HepG2 (cell line): ENCODE results near the gene UVSSA. TPM values are rescaled to one million over a fixed set of nuclear protein-coding genes. Genes with fewer than 3 reads are reported as not detected.

Experiments used
- BHLHE40 ChIP-seq: IDR thresholded peaks from 2 replicates; pipeline ENCODE4 v1.6.1; 2011; ENCODE audit warnings: low read length, improper control_type of control experiment
- EED ChIP-seq: sonication (generic); formaldehyde crosslinking; IDR thresholded peaks from 2 replicates; pipeline ENCODE4 v1.5.0; 2020; ENCODE audit warnings: mild to moderate bottlenecking, missing genetic modification reagents
- HCFC1 ChIP-seq: fragments of 150-350 bp; IDR thresholded peaks from 2 replicates; pipeline ENCODE4 v1.6.1; 2014; ENCODE audit warnings: low read depth, low read length
- HDAC1 ChIP-seq: sonication (generic); formaldehyde crosslinking; IDR thresholded peaks from 2 replicates; pipeline ENCODE4 v1.5.1; 2020; ENCODE audit warnings: mild to moderate bottlenecking, missing genetic modification reagents
- HNF4G ChIP-seq, 2 experiments: sonication (generic) in 1 of 2; formaldehyde crosslinking in 1 of 2; IDR thresholded peaks; 2 replicates each; pipeline versions ENCODE4 v1.4.0 to v1.6.1; 2011 to 2020; ENCODE audit warnings: borderline replicate concordance in 2 of 2, low read depth in 2 of 2, mild to moderate bottlenecking in 2 of 2, low read length in 1 of 2, missing genetic modification reagents in 1 of 2, moderate library complexity in 1 of 2
- HNRNPH1 ChIP-seq: fragments of 200-400 bp; formaldehyde crosslinking; optimal IDR thresholded peaks from 2 replicates; pipeline ENCODE3; 2017; ENCODE audit warnings: mild to moderate bottlenecking, low read depth, low read length
- HOXA5 ChIP-seq: sonication (generic); formaldehyde crosslinking; IDR thresholded peaks from 2 replicates; pipeline ENCODE4 v1.4.0; 2020; ENCODE audit warnings: missing genetic modification reagents
- NFIC ChIP-seq: IDR thresholded peaks from 2 replicates; pipeline ENCODE4 v1.6.1; 2012; ENCODE audit warnings: mild to moderate bottlenecking, low read length, inconsistent platforms
- NKX3-1 ChIP-seq: sonication (generic); formaldehyde crosslinking; IDR thresholded peaks from 2 replicates; pipeline ENCODE4 v1.5.0; 2020; ENCODE audit warnings: missing genetic modification reagents
- NRL ChIP-seq: sonication (generic); formaldehyde crosslinking; IDR thresholded peaks from 2 replicates; pipeline ENCODE4 v1.5.0; 2020; ENCODE audit warnings: missing genetic modification reagents, mild to moderate bottlenecking, moderate library complexity, borderline replicate concordance
- RARA ChIP-seq: IDR thresholded peaks from 2 replicates; pipeline ENCODE4 v1.6.1; 2016; ENCODE audit warnings: missing genetic modification reagents, missing compliant biosample characterization
- ZNF17 ChIP-seq: sonication (generic); formaldehyde crosslinking; IDR thresholded peaks from 2 replicates; pipeline ENCODE4 v1.5.0; 2020; ENCODE audit warnings: mild to moderate bottlenecking, missing genetic modification reagents
- ZNF7 ChIP-seq: IDR thresholded peaks from 2 replicates; pipeline ENCODE4 v1.6.1; 2016; ENCODE audit warnings: missing biosample characterization, missing genetic modification reagents
- polyA plus RNA-seq, 8 experiments: library from polyadenylated mRNA; depleted of rRNA in 3 of 8; stranded (reverse) in 7 of 8; unstranded in 1 of 8; fragments of >200 nt; fragmentation: Illumina TruSeq in 4 of 8; extraction: Trizol in 4 of 8; gene quantifications; 2 replicates each; pipeline versions ENCODE4 v1.2.1 to v1.2.3, GENCODE V29; 2011 to 2016; ENCODE audit warnings: low read depth in 4 of 8, missing spikeins in 1 of 8, mixed read lengths in 1 of 8; ENCODE audit not compliant: insufficient read depth in 1 of 8
- total RNA-seq, 5 experiments: library from RNA; depleted of rRNA; stranded (reverse); fragments of >200 nt; fragmentation: Illumina TruSeq; extraction: Trizol; gene quantifications; 2 replicates each; pipeline ENCODE4 v1.2.3, GENCODE V29; 2016; ENCODE audit warnings: low read depth in 1 of 5
- TF ChIP-seq, protein P1 (sequence below), 2 experiments: sonication (generic) in 1 of 2; formaldehyde crosslinking in 1 of 2; IDR thresholded peaks; 2 replicates each; pipeline versions ENCODE4 v1.4.0 to v1.6.1; 2018 to 2020; ENCODE audit warnings: missing genetic modification reagents in 2 of 2, borderline replicate concordance in 1 of 2, low read depth in 1 of 2, mild to moderate bottlenecking in 1 of 2, missing biosample characterization in 1 of 2
- TF ChIP-seq, protein P2 (sequence below): sonication (generic); formaldehyde crosslinking; IDR thresholded peaks from 2 replicates; pipeline ENCODE4 v1.8.0; 2022; ENCODE audit warnings: mild to moderate bottlenecking, missing genetic modification reagents
- TF ChIP-seq, protein P3 (sequence below), 2 experiments: sonication (generic) in 1 of 2; formaldehyde crosslinking in 1 of 2; IDR thresholded peaks; 2 replicates each; pipeline versions ENCODE4 v1.4.0 to v1.6.1; 2016 to 2020; ENCODE audit warnings: borderline replicate concordance in 1 of 2, low read depth in 1 of 2, mild to moderate bottlenecking in 1 of 2, missing genetic modification reagents in 1 of 2
- TF ChIP-seq, protein P4 (sequence below): sonication (generic); formaldehyde crosslinking; IDR thresholded peaks from 2 replicates; pipeline ENCODE4 v1.5.0; 2020; ENCODE audit warnings: missing genetic modification reagents
- TF ChIP-seq, protein P5 (sequence below): sonication (generic); formaldehyde crosslinking; IDR thresholded peaks from 2 replicates; pipeline ENCODE4 v1.5.0; 2020; ENCODE audit warnings: mild to moderate bottlenecking, missing genetic modification reagents, moderate library complexity

Gene UVSSA
- total and polyA plus RNA-seq, 2 of the 13 experiments (the other 11 are each of a cell fraction or from before 2014, with no cell fraction given): 4.6 to 8.4 TPM

DNA sequence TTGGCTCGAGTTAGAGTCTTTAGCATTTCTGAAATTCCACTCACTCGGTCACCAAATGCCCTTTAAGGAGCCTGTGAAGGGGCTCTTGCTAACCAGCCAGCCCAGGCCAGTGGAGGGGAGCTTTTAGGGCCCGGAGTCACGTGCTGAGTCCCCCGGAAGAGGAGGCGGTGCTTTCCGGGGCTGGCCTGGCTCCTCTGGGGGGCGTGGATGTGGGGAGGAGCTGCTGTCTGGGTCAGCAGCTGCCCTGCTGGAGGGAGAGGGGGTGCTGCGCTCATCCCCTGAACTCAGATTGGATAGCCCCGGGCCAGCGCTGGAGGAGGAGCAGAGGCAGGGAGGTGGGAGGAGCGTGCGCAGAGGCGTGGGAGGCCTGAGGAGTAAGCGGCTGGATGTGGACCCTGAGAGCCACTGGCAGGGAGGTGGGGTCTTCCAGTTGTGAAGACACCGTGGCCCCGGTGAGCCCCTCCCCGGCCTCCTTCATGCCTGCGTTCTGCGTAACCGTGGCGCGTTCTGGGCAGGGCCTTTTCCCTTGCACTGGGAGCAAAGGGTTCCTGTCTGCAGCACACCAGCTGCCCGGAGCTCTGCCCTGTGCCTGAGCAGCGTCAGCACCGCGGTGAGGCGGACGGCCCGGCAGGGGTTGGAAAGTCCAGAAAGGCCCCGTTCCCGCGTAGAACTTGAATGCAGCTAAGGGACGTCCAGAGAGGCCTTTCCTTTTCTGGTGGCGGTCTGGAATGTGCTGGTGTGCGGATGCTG, 37.6 kb upstream of the UVSSA start (continued):
- TF ChIP-seq, protein P1, sequence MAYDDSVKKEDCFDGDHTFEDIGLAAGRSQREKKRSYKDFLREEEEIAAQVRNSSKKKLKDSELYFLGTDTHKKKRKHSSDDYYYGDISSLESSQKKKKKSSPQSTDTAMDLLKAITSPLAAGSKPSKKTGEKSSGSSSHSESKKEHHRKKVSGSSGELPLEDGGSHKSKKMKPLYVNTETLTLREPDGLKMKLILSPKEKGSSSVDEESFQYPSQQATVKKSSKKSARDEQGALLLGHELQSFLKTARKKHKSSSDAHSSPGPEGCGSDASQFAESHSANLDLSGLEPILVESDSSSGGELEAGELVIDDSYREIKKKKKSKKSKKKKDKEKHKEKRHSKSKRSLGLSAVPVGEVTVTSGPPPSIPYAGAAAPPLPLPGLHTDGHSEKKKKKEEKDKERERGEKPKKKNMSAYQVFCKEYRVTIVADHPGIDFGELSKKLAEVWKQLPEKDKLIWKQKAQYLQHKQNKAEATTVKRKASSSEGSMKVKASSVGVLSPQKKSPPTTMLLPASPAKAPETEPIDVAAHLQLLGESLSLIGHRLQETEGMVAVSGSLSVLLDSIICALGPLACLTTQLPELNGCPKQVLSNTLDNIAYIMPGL (CRISPR knock-in tag; IDR thresholded peaks at IDR 0.05; ENCODE audit: borderline replicate concordance in 1 of 2, low read depth in 1 of 2): no peak; a peak in 1 of 4 replicates
- TF ChIP-seq, protein P2, sequence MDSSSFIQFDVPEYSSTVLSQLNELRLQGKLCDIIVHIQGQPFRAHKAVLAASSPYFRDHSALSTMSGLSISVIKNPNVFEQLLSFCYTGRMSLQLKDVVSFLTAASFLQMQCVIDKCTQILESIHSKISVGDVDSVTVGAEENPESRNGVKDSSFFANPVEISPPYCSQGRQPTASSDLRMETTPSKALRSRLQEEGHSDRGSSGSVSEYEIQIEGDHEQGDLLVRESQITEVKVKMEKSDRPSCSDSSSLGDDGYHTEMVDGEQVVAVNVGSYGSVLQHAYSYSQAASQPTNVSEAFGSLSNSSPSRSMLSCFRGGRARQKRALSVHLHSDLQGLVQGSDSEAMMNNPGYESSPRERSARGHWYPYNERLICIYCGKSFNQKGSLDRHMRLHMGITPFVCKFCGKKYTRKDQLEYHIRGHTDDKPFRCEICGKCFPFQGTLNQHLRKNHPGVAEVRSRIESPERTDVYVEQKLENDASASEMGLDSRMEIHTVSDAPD (CRISPR knock-in tag): no peak
- TF ChIP-seq, protein P3, sequence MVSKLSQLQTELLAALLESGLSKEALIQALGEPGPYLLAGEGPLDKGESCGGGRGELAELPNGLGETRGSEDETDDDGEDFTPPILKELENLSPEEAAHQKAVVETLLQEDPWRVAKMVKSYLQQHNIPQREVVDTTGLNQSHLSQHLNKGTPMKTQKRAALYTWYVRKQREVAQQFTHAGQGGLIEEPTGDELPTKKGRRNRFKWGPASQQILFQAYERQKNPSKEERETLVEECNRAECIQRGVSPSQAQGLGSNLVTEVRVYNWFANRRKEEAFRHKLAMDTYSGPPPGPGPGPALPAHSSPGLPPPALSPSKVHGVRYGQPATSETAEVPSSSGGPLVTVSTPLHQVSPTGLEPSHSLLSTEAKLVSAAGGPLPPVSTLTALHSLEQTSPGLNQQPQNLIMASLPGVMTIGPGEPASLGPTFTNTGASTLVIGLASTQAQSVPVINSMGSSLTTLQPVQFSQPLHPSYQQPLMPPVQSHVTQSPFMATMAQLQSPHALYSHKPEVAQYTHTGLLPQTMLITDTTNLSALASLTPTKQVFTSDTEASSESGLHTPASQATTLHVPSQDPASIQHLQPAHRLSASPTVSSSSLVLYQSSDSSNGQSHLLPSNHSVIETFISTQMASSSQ (IDR thresholded peaks at IDR 0.05; ENCODE audit: low read depth): no peak
- TF ChIP-seq, protein P3 (CRISPR knock-in tag; IDR thresholded peaks at IDR 0.05; ENCODE audit: borderline replicate concordance): peak; percentile 37; the same call in 1 of the 2 replicates
- TF ChIP-seq NFIC (no peak), HNF4G (IDR thresholded peaks at IDR 0.05; ENCODE audit: borderline replicate concordance, low read depth, low read length) (no peak), HNF4G (CRISPR knock-in tag; IDR thresholded peaks at IDR 0.05; ENCODE audit: borderline replicate concordance, low read depth) (no peak), BHLHE40 (peak; percentile 91), EED (CRISPR knock-in tag) (no peak), RARA (CRISPR knock-in tag) (no peak), HOXA5 (CRISPR knock-in tag) (no peak), HNRNPH1 (no peak), HDAC1 (peak; percentile 75), HCFC1 (no peak), NKX3-1 (CRISPR knock-in tag) (no peak), ZNF17 (CRISPR knock-in tag) (no peak), NRL (CRISPR knock-in tag) (peak; percentile 47; the same call in 1 of the 2 replicates), ZNF7 (CRISPR knock-in tag) (no peak)
- TF ChIP-seq, protein P4, sequence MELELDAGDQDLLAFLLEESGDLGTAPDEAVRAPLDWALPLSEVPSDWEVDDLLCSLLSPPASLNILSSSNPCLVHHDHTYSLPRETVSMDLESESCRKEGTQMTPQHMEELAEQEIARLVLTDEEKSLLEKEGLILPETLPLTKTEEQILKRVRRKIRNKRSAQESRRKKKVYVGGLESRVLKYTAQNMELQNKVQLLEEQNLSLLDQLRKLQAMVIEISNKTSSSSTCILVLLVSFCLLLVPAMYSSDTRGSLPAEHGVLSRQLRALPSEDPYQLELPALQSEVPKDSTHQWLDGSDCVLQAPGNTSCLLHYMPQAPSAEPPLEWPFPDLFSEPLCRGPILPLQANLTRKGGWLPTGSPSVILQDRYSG (CRISPR knock-in tag): no peak
- TF ChIP-seq, protein P5, sequence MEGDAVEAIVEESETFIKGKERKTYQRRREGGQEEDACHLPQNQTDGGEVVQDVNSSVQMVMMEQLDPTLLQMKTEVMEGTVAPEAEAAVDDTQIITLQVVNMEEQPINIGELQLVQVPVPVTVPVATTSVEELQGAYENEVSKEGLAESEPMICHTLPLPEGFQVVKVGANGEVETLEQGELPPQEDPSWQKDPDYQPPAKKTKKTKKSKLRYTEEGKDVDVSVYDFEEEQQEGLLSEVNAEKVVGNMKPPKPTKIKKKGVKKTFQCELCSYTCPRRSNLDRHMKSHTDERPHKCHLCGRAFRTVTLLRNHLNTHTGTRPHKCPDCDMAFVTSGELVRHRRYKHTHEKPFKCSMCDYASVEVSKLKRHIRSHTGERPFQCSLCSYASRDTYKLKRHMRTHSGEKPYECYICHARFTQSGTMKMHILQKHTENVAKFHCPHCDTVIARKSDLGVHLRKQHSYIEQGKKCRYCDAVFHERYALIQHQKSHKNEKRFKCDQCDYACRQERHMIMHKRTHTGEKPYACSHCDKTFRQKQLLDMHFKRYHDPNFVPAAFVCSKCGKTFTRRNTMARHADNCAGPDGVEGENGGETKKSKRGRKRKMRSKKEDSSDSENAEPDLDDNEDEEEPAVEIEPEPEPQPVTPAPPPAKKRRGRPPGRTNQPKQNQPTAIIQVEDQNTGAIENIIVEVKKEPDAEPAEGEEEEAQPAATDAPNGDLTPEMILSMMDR (CRISPR knock-in tag): no peak
